ENCODE results near the gene SSR1. TPM values are rescaled to one million over a fixed set of nuclear protein-coding genes. Genes with fewer than 3 reads are reported as not detected.

The SSR1 gene
- total RNA-seq, 4 donors from 2014 or later: 12.7 to 68.9 (median 50.3) TPM

- peak overlapping the region; percentile 35 to 55 (median 40) for H3K27ac ChIP-seq
- no peak overlapping the region for H3K4me3 ChIP-seq
- DNase-seq: peak; percentile 93
- H3K4me1 ChIP-seq: peaks cover 19 to 57% (median 45%) of the 10 kb centered on the region in 4 donors
- TF ChIP-seq POLR2A (IDR thresholded peaks at IDR 0.05): no peak
- peak; percentile 55 to 87 (median 66) for TF ChIP-seq CTCF (IDR thresholded peaks at IDR 0.05)
- TF ChIP-seq POLR2AphosphoS5 (IDR thresholded peaks at IDR 0.05): peak in 2 of 3 donors; percentile 49 to 55
- H3K9me3 ChIP-seq: no peaks in the 10 kb centered on the region
- no peaks in the 10 kb centered on the region for H3K27me3 ChIP-seq
- intact Hi-C loops (cut with DNase I; ENCODE audit: low total_unique reads): no loop called here
- in situ Hi-C loops (cut with MboI; ENCODE audit: low pct_ligation_motif_present in 1 of 4, low pct_unique_long_range_greater_than_20kb in 1 of 4, low sequenced_read_pairs in 3 of 4): loop anchor here in 3 of 4 donors (25.0 kb wide), 4 partner anchors 127 to 552 kb away; partner anchors contain the start of gene RREB1 (in 1 of the 3)
- 34 to 76% methylated on average over 2 to 9 of the region's 10 CpGs for WGBS, 2 donors (ENCODE audit: low coverage in 1 of 2)
- peaks cover 0 to 2% (median 0%) of the 10 kb centered on the region in 4 donors for H3K36me3 ChIP-seq
Measured at GRCh38 chr6:7238900-7239589, 74.0 kb downstream of the SSR1 start.

DNA sequence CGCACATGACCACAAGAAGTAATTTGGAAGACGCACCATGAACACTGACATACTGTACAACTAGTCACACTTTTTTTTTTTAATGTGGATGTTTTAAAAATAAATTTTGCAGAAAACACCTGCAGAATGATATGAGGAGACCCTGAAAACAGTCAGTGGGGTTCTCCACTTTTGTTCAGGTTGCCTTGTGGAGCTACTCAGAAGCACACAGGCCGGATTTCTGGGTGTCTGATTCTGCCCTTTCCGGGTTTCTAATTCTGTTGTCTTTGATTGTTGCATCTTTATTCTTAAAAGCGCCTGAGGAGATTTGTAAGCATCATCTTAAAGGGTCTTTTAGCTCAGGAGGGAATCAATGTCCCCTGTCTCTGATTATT lies 74.5 kb downstream of the SSR1 start:
- Histone ChIP-seq H3K4me3 (no peak overlapping the region), H3K4me1 (peaks cover 19 to 52% (median 42%) of the 10 kb centered on the region in 4 donors), H3K27ac (peak overlapping the region; percentile 35 to 55 (median 40)), H3K36me3 (peaks cover 0 to 6% (median 0%) of the 10 kb centered on the region in 4 donors), H3K9me3 (no peaks in the 10 kb centered on the region), H3K27me3 (no peaks in the 10 kb centered on the region)
- in situ Hi-C loops (cut with MboI; ENCODE audit: low pct_ligation_motif_present in 1 of 4, low pct_unique_long_range_greater_than_20kb in 1 of 4, low sequenced_read_pairs in 3 of 4): loop anchor here in 3 of 4 donors (25.0 kb wide), 4 partner anchors 126 to 551 kb away; partner anchors contain the start of gene RREB1 (in 1 of the 3)
- WGBS, 2 donors (ENCODE audit: low coverage in 1 of 2): 86 to 88% methylated on average over 4 to 5 of the region's 5 CpGs
- no peak for DNase-seq
- no peak for TF ChIP-seq CTCF (IDR thresholded peaks at IDR 0.05)
- no peak for TF ChIP-seq EP300 (IDR thresholded peaks at IDR 0.05; ENCODE audit: low read depth)
- TF ChIP-seq POLR2AphosphoS5 (IDR thresholded peaks at IDR 0.05): no peak
- no peak for TF ChIP-seq POLR2A (IDR thresholded peaks at IDR 0.05)
- intact Hi-C loops (cut with DNase I; ENCODE audit: low total_unique reads): no loop called here

- in situ Hi-C loops (cut with MboI; ENCODE audit: low pct_ligation_motif_present in 1 of 4, low pct_unique_long_range_greater_than_20kb in 1 of 4, low sequenced_read_pairs in 3 of 4): loop anchor here in 3 of 4 donors (25.0 kb wide), 4 partner anchors 125 to 550 kb away; partner anchors contain the start of gene RREB1 (in 1 of the 3)
Measured at GRCh38 chr6:7237653-7238188, 75.3 kb downstream of the SSR1 start.

More at GRCh38 chr6:7237653-7238188, 75.3 kb downstream of the SSR1 start:
- intact Hi-C loops (cut with DNase I; ENCODE audit: low total_unique reads): no loop called here
- TF ChIP-seq POLR2AphosphoS5 (IDR thresholded peaks at IDR 0.05) (no peak), EP300 (IDR thresholded peaks at IDR 0.05; ENCODE audit: low read depth) (no peak), POLR2A (IDR thresholded peaks at IDR 0.05) (no peak), CTCF (IDR thresholded peaks at IDR 0.05) (no peak)
- Histone ChIP-seq H3K4me3 (no peak overlapping the region), H3K27ac (peak overlapping the region in 1 of 4 donors; percentile 55), H3K9me3 (no peaks in the 10 kb centered on the region), H3K36me3 (peaks cover 0 to 6% (median 0%) of the 10 kb centered on the region in 4 donors), H3K27me3 (no peaks in the 10 kb centered on the region), H3K4me1 (peaks cover 15 to 44% (median 34%) of the 10 kb centered on the region in 4 donors)
- WGBS, 2 donors (ENCODE audit: low coverage in 1 of 2): 88 to 97% methylated on average over 4 to 8 of the region's 8 CpGs
- DNase-seq: no peak

Data from transverse colon (tissue), 4 donors.